Mucosa of stomach (tissue), 1 donor: ENCODE measurements around the gene CACNA1A.
"Not testable (repeated sequence)": the region's sequence is repeated elsewhere in the genome, so short reads cannot be mapped to it uniquely, and the experiment has no call there.

ENCODE experiments used
- H3K27me3 ChIP-seq: one replicate; pipeline ENCODE4 v1.7.0; 2013; ENCODE audit warnings: mild to moderate bottlenecking, low read length; ENCODE audit not compliant: control insufficient read depth, insufficient read depth
- H3K36me3 ChIP-seq: one replicate; pipeline ENCODE4 v1.7.0; 2013; ENCODE audit warnings: low read length; ENCODE audit not compliant: control insufficient read depth, insufficient read depth
- H3K4me1 ChIP-seq: one replicate; pipeline ENCODE4 v1.7.0; 2013; ENCODE audit warnings: mild to moderate bottlenecking, low read length; ENCODE audit not compliant: control insufficient read depth, insufficient read depth
- H3K4me3 ChIP-seq: one replicate; pipeline ENCODE4 v1.7.0; 2013; ENCODE audit warnings: low read length
- H3K9ac ChIP-seq: one replicate; pipeline ENCODE4 v1.7.0; 2013; ENCODE audit warnings: mild to moderate bottlenecking, low read length, moderate library complexity
- H3K9me3 ChIP-seq: one replicate; pipeline ENCODE4 v1.7.0; 2013; ENCODE audit warnings: mild to moderate bottlenecking, low read length, moderate library complexity; ENCODE audit not compliant: control insufficient read depth
- donor health status: Pancreatic carcinoma.

Gene CACNA1A

GRCh38 chr19:13277104-13277809, 229.0 kb downstream of the CACNA1A start:
- Histone ChIP-seq H3K4me3 (no peak overlapping the region), H3K9ac (no peak overlapping the region)

GRCh38 chr19:13275016-13275722, 231.1 kb downstream of the CACNA1A start:
- no peaks in the 10 kb centered on the region for H3K9me3 ChIP-seq
- H3K36me3 ChIP-seq = no peaks in the 10 kb centered on the region
- peaks cover 3% of the 10 kb centered on the region for H3K4me1 ChIP-seq
- H3K9ac ChIP-seq = no peak overlapping the region
- peaks cover 3% of the 10 kb centered on the region for H3K27me3 ChIP-seq
- no peak overlapping the region for H3K4me3 ChIP-seq

More at GRCh38 chr19:13277104-13277809, 229.0 kb downstream of the CACNA1A start:
- Histone ChIP-seq H3K4me1 (peaks cover 3% of the 10 kb centered on the region), H3K36me3 (no peaks in the 10 kb centered on the region), H3K9me3 (no peaks in the 10 kb centered on the region), H3K27me3 (peaks cover 3% of the 10 kb centered on the region)

GRCh38 chr19:13270514-13271105, 235.7 kb downstream of the CACNA1A start:
- H3K9ac ChIP-seq = no peak overlapping the region
- no peaks in the 10 kb centered on the region for H3K9me3 ChIP-seq
- no peak overlapping the region for H3K4me3 ChIP-seq
- no peaks in the 10 kb centered on the region for H3K4me1 ChIP-seq
- H3K36me3 ChIP-seq = no peaks in the 10 kb centered on the region
- H3K27me3 ChIP-seq = no peaks in the 10 kb centered on the region

GRCh38 chr19:13269348-13269747, 236.9 kb downstream of the CACNA1A start:
- Histone ChIP-seq H3K9ac (no peak overlapping the region), H3K9me3 (no peaks in the 10 kb centered on the region), H3K36me3 (no peaks in the 10 kb centered on the region), H3K4me1 (no peaks in the 10 kb centered on the region), H3K27me3 (no peaks in the 10 kb centered on the region), H3K4me3 (no peak overlapping the region)

GRCh38 chr19:13267889-13268288, 238.4 kb downstream of the CACNA1A start:
- Histone ChIP-seq H3K9ac (no peak overlapping the region), H3K4me1 (no peaks in the 10 kb centered on the region), H3K27me3 (no peaks in the 10 kb centered on the region), H3K36me3 (no peaks in the 10 kb centered on the region), H3K4me3 (no peak overlapping the region), H3K9me3 (no peaks in the 10 kb centered on the region)

- Histone ChIP-seq H3K9ac (no peak overlapping the region), H3K4me1 (peaks cover 2% of the 10 kb centered on the region), H3K9me3 (no peaks in the 10 kb centered on the region), H3K4me3 (no peak overlapping the region), H3K36me3 (no peaks in the 10 kb centered on the region), H3K27me3 (no peaks in the 10 kb centered on the region)
Observed at GRCh38 chr19:13267131-13267530, 239.1 kb downstream of the CACNA1A start.

- no peaks in the 10 kb centered on the region for H3K36me3 ChIP-seq
- H3K9me3 ChIP-seq = no peaks in the 10 kb centered on the region
- H3K4me3 ChIP-seq = no peak overlapping the region
- no peaks in the 10 kb centered on the region for H3K27me3 ChIP-seq
- H3K9ac ChIP-seq = no peak overlapping the region
- H3K4me1 ChIP-seq = peaks cover 19% of the 10 kb centered on the region
Observed at GRCh38 chr19:13262450-13262849, 243.8 kb downstream of the CACNA1A start.

GRCh38 chr19:13260883-13261653, 245.2 kb downstream of the CACNA1A start:
- H3K9ac ChIP-seq = peak overlapping the region; percentile 58
- H3K9me3 ChIP-seq = no peaks in the 10 kb centered on the region
- H3K36me3 ChIP-seq = no peaks in the 10 kb centered on the region
- H3K4me1 ChIP-seq = peaks cover 19% of the 10 kb centered on the region
- no peaks in the 10 kb centered on the region for H3K27me3 ChIP-seq
- H3K4me3 ChIP-seq = peak overlapping the region; percentile 24

GRCh38 chr19:13256918-13257317, 249.4 kb downstream of the CACNA1A start:
- no peaks in the 10 kb centered on the region for H3K27me3 ChIP-seq
- no peaks in the 10 kb centered on the region for H3K9me3 ChIP-seq
- no peak overlapping the region for H3K9ac ChIP-seq
- no peaks in the 10 kb centered on the region for H3K36me3 ChIP-seq
- no peak overlapping the region for H3K4me3 ChIP-seq
- H3K4me1 ChIP-seq = peaks cover 15% of the 10 kb centered on the region

GRCh38 chr19:13256398-13256797, 249.9 kb downstream of the CACNA1A start:
- H3K9me3 ChIP-seq, H3K9ac ChIP-seq, H3K4me3 ChIP-seq, H3K4me1 ChIP-seq, H3K27me3 ChIP-seq, H3K36me3 ChIP-seq: not testable (repeated sequence)

- no peak overlapping the region for H3K4me3 ChIP-seq
- no peaks in the 10 kb centered on the region for H3K36me3 ChIP-seq
- H3K9me3 ChIP-seq = no peaks in the 10 kb centered on the region
- no peak overlapping the region for H3K9ac ChIP-seq
- H3K27me3 ChIP-seq = no peaks in the 10 kb centered on the region
- H3K4me1 ChIP-seq = peaks cover 4% of the 10 kb centered on the region
Observed at GRCh38 chr19:13255719-13256059, 250.6 kb downstream of the CACNA1A start.
